Fibroblast of the aortic adventitia (primary cell): Measurements from ENCODE around the gene CLCN1. TPM values are rescaled to one million over a fixed set of nuclear protein-coding genes. Genes with fewer than 3 reads are reported as not detected.

ENCODE experiments used
- DNase-seq: peaks from one replicate; pipeline ENCODE4 v3.0.0-alpha.2; 2010; ENCODE audit warnings: low read depth
- H3K4me3 ChIP-seq: 2 replicates; pipeline ENCODE4 v1.5.1; 2011; ENCODE audit warnings: low read depth, mild to moderate bottlenecking, control low read depth, low read length, moderate library complexity
- CTCF ChIP-seq: IDR thresholded peaks from 2 replicates; pipeline ENCODE4 v1.5.1; 2011; ENCODE audit warnings: mild to moderate bottlenecking, low read length, control low read depth, inconsistent platforms; ENCODE audit not compliant: insufficient read depth
- small RNA-seq: library from RNA; depleted of rRNA; stranded (forward); fragments of <200 nt; gene quantifications from one replicate; pipeline ENCODE3, GENCODE V24; 2012
- total RNA-seq: library from RNA; depleted of rRNA; stranded (reverse); fragments of >200 nt; gene quantifications from 2 replicates; pipeline ENCODE4 v1.2.3, GENCODE V29; 2012; ENCODE audit warnings: low replicate concordance

Gene CLCN1
- total RNA-seq, 1 donor, result not detected

DNA sequence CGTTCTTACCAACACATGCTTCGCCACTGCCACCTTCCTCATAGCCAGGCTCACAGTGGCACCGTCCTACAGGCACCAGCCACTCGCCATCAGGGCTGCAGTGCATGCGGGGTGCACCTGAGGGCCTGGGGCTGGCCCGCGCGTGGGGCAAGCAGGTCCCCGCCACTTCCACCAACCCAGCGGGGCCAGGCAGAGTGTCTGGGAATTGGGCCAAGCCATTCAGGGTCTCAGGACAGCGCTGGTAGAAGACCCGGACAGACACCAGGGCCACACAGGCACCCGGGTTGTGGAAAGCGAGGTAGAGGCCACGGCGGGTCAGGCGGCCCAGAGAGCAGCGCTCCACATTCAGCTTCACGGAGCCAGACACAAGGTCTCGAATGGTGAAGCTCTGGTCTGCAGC is 83.7 kb downstream of the CLCN1 start:
- TF ChIP-seq CTCF, result no peak
- DNase-seq, result no peak
- no peak overlapping the region for H3K4me3 ChIP-seq

DNA sequence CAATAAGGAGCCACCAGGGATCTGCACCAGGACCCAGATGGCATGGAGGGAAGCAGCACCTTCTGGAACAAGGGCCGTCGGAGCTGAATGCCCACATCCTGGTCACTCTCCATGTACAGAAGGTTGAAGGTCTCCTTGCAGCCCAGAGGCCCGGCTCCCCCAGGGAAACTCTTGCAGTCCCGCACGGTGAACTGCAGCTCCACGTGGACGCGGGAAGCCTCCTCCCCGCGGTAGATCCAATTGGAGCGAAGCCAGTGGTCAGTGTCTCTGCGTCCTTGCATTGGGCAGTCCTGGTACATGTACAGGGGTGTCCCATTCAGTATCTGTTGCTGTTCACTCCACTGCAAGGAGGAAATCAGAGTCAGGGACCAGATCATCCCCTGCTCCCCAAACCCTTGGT is 85.4 kb downstream of the CLCN1 start:
- H3K4me3 ChIP-seq, result no peak overlapping the region
- no peak for TF ChIP-seq CTCF
- DNase-seq, result no peak

Small RNA genes lying within 50 kb of the gene (small RNA-seq; reads per million reads assigned to genes)
- gene MIR6892, result not detected
- gene RN7SL481P, result not detected
- gene RN7SL535P, result not detected

Other genes with a start within 250 kb of the CLCN1 start
- gene PIP, start 184.0 kb upstream of the CLCN1 start, total RNA-seq, result not detected in 2 replicates
- gene TAS2R39, start 132.7 kb upstream of the CLCN1 start, total RNA-seq, result not detected in 2 replicates
- not detected in 2 replicates for gene TAS2R40, start 94.1 kb upstream of the CLCN1 start, total RNA-seq
- gene GSTK1, start 52.7 kb upstream of the CLCN1 start, total RNA-seq, result 53.3 and 91.9 TPM in 2 replicates
- not detected in 2 replicates for gene TMEM139, start 31.2 kb upstream of the CLCN1 start, total RNA-seq
- 18.4 and 19.8 TPM in 2 replicates for gene CASP2, start 27.8 kb upstream of the CLCN1 start, total RNA-seq
- gene FAM131B, start 46.6 kb downstream of the CLCN1 start, total RNA-seq, result 3.2 and 4.0 TPM in 2 replicates
- 41.6 and 48.4 TPM in 2 replicates for gene ZYX, start 65.2 kb downstream of the CLCN1 start, total RNA-seq
- gene EPHA1, start 92.7 kb downstream of the CLCN1 start, total RNA-seq, result not detected in 2 replicates
- gene TAS2R60, start 127.3 kb downstream of the CLCN1 start, total RNA-seq, result not detected in 2 replicates
- gene TAS2R41, start 161.8 kb downstream of the CLCN1 start, total RNA-seq, result 0.09 TPM in 1 of 2 replicates, not detected in the other